H1 (cell line): Measurements from ENCODE around the gene S100PBP. TPM values are rescaled to one million over a fixed set of nuclear protein-coding genes. Genes with fewer than 3 reads are reported as not detected.

Experiments used
- CTCF ChIA-PET: fragments of 300-600 bp; sonication (Branson Sonifier 250); formaldehyde crosslinking; loops from one replicate; lab custom pipeline; 2021; ENCODE audit not compliant: partially characterized antibody; lab: Charles Lee
- POLR2A ChIA-PET: fragments of 300-600 bp; sonication (Branson Sonifier 250); formaldehyde crosslinking; loops from one replicate; lab custom pipeline; 2021; ENCODE audit warnings: inconsistent platforms; ENCODE audit not compliant: partially characterized antibody; lab: Charles Lee
- DNase-seq, 2 experiments: peaks; one replicate each; pipeline versions ENCODE4 v3.0.0 to v3.0.0-alpha.2; 2010 to 2022; ENCODE audit warnings: low spot score in 2 of 2, low read depth in 1 of 2, mixed read lengths in 1 of 2
- FAIRE-seq: peaks from 2 replicates; lab custom pipeline; 2011; peaks lifted over from hg19 to GRCh38; lab: Jason Lieb, UNC
- H2AFZ ChIP-seq: 2 replicates; pipeline ENCODE4 v1.8.1; 2012; ENCODE audit warnings: low read length, inconsistent platforms
- H2AK5ac ChIP-seq: 2 replicates; pipeline ENCODE4 v1.6.1; 2013; ENCODE audit warnings: low read depth, low read length
- H2BK120ac ChIP-seq: replicated peaks from 2 replicates; pipeline ENCODE3; 2013; ENCODE audit warnings: low read depth, low read length, inconsistent platforms
- H2BK12ac ChIP-seq: 2 replicates; pipeline ENCODE4 v1.6.1; 2013; ENCODE audit warnings: low read depth, low read length
- H2BK15ac ChIP-seq: 2 replicates; pipeline ENCODE4 v1.6.1; 2013; ENCODE audit warnings: low read length
- H2BK20ac ChIP-seq: 2 replicates; pipeline ENCODE4 v1.6.1; 2013; ENCODE audit warnings: low read length
- H2BK5ac ChIP-seq: 2 replicates; pipeline ENCODE4 v1.6.1; 2013; ENCODE audit warnings: low read depth, low read length
- H3K14ac ChIP-seq: 2 replicates; pipeline ENCODE4 v1.6.1; 2013; ENCODE audit warnings: inconsistent platforms; ENCODE audit not compliant: insufficient read length
- H3K18ac ChIP-seq: 2 replicates; pipeline ENCODE4 v1.6.1; 2013; ENCODE audit warnings: low read length; ENCODE audit errors: extremely low read depth
- H3K23ac ChIP-seq: 2 replicates; pipeline ENCODE4 v1.6.1; 2013; ENCODE audit warnings: inconsistent platforms; ENCODE audit not compliant: insufficient read length
- H3K23me2 ChIP-seq: 2 replicates; pipeline ENCODE4 v1.6.1; 2013; ENCODE audit warnings: low read depth, low read length
- H3K27ac ChIP-seq: 2 replicates; pipeline ENCODE4 v1.6.1; 2011; ENCODE audit warnings: low read depth, low read length, inconsistent platforms
- H3K27me3 ChIP-seq, 4 experiments: replicated peaks in 1 of 4; 1 replicate in 1 of 4; 2 replicates in 3 of 4; pipeline versions ENCODE4 v1.6.1 to v1.8.1; 2011 to 2013; ENCODE audit warnings: low read length in 3 of 4, mild to moderate bottlenecking in 3 of 4, inconsistent platforms in 2 of 4, mixed read lengths in 2 of 4, moderate library complexity in 1 of 4; ENCODE audit not compliant: control insufficient read depth in 3 of 4, insufficient read depth in 3 of 4; ENCODE audit errors: extremely low read depth in 1 of 4
- H3K36me3 ChIP-seq, 4 experiments: 2 replicates each; pipeline versions ENCODE4 v1.6.1 to v1.8.1; 2011 to 2013; ENCODE audit warnings: mild to moderate bottlenecking in 4 of 4, low read length in 3 of 4, moderate library complexity in 2 of 4, control low read depth in 1 of 4, inconsistent platforms in 1 of 4; ENCODE audit not compliant: insufficient read depth in 4 of 4, control insufficient read depth in 2 of 4
- H3K4ac ChIP-seq: replicated peaks from 2 replicates; pipeline ENCODE3; 2013; ENCODE audit warnings: low read length, low read depth, mixed read lengths, inconsistent platforms; ENCODE audit not compliant: insufficient read length
- H3K4me1 ChIP-seq, 4 experiments: replicated peaks in 1 of 4; 1 replicate in 1 of 4; 2 replicates in 3 of 4; pipeline versions ENCODE4 v1.6.1 to v1.8.1; 2011 to 2013; ENCODE audit warnings: low read length in 3 of 4, inconsistent platforms in 2 of 4, mixed read lengths in 1 of 4; ENCODE audit not compliant: insufficient read depth in 4 of 4, control insufficient read depth in 3 of 4
- H3K4me2 ChIP-seq, 2 experiments: 2 replicates each; pipeline versions ENCODE4 v1.6.1 to v1.8.1; 2011 to 2013; ENCODE audit warnings: low read depth in 2 of 2, low read length in 2 of 2, control low read depth in 1 of 2, inconsistent platforms in 1 of 2, mild to moderate bottlenecking in 1 of 2; ENCODE audit not compliant: insufficient read depth in 1 of 2
- H3K4me3 ChIP-seq, 4 experiments: fragments of 200-600, 300-600 bp in 1 of 4; sonication (generic), shearing (Covaris generic), sonication (Bioruptor Twin) in 1 of 4; 2 replicates each; pipeline versions ENCODE4 v1.5.1 to v1.8.1; 2011 to 2016; ENCODE audit warnings: low read length in 4 of 4, low read depth in 3 of 4, control low read depth in 2 of 4, inconsistent platforms in 2 of 4, mild to moderate bottlenecking in 2 of 4, mixed read lengths in 1 of 4, moderate library complexity in 1 of 4; ENCODE audit not compliant: insufficient read depth in 2 of 4; ENCODE audit errors: extremely low read depth in 1 of 4
- H3K56ac ChIP-seq: replicated peaks from 2 replicates; pipeline ENCODE3; 2013; ENCODE audit warnings: low read depth, mild to moderate bottlenecking, mixed read lengths, low read length, inconsistent platforms; ENCODE audit not compliant: insufficient read length
- H3K79me1 ChIP-seq: 2 replicates; pipeline ENCODE4 v1.6.1; 2013; ENCODE audit warnings: low read depth, low read length, control low read depth
- H3K79me2 ChIP-seq, 2 experiments: 2 replicates each; pipeline versions ENCODE4 v1.6.1 to v1.8.1; 2012 to 2013; ENCODE audit warnings: low read length in 2 of 2, mild to moderate bottlenecking in 2 of 2, inconsistent platforms in 1 of 2; ENCODE audit not compliant: insufficient read depth in 2 of 2, control insufficient read depth in 1 of 2
- H3K9ac ChIP-seq, 4 experiments: replicated peaks in 1 of 4; 1 replicate in 1 of 4; 2 replicates in 3 of 4; pipeline versions ENCODE4 v1.6.1 to v1.8.1; 2011 to 2013; ENCODE audit warnings: low read depth in 3 of 4, low read length in 3 of 4, control low read depth in 2 of 4, mild to moderate bottlenecking in 2 of 4, moderate library complexity in 2 of 4, inconsistent platforms in 1 of 4; ENCODE audit errors: extremely low read depth in 1 of 4
- H3K9me3 ChIP-seq, 2 experiments: 2 replicates each; pipeline versions ENCODE4 v1.6.1 to v1.8.1; 2012 to 2013; ENCODE audit warnings: mild to moderate bottlenecking in 2 of 2, moderate library complexity in 2 of 2, control low read depth in 1 of 2, inconsistent platforms in 1 of 2, low read depth in 1 of 2, low read length in 1 of 2, mixed read lengths in 1 of 2; ENCODE audit not compliant: insufficient read depth in 2 of 2
- H4K20me1 ChIP-seq, 2 experiments: replicated peaks in 1 of 2; 2 replicates each; pipeline versions ENCODE3 to v1.8.1; 2011 to 2013; ENCODE audit warnings: inconsistent platforms in 2 of 2, low read length in 2 of 2, mild to moderate bottlenecking in 1 of 2; ENCODE audit not compliant: insufficient read depth in 2 of 2, control insufficient read depth in 1 of 2
- H4K5ac ChIP-seq: 2 replicates; pipeline ENCODE4 v1.6.1; 2013; ENCODE audit warnings: low read length, low read depth, mixed read lengths, inconsistent platforms; ENCODE audit not compliant: insufficient read length
- H4K8ac ChIP-seq: 2 replicates; pipeline ENCODE4 v1.8.0; 2013; ENCODE audit warnings: mild to moderate bottlenecking, moderate library complexity, low read length, inconsistent platforms; ENCODE audit not compliant: insufficient read depth; ENCODE audit errors: extremely low read depth
- H4K91ac ChIP-seq: replicated peaks from 2 replicates; pipeline ENCODE3; 2013; ENCODE audit warnings: low read length, mixed read lengths, inconsistent platforms; ENCODE audit not compliant: insufficient read length
- CTCF ChIP-seq, 3 experiments: IDR thresholded peaks; 1 replicate in 2 of 3; 2 replicates in 1 of 3; pipeline versions ENCODE4 v1.5.1 to v1.6.1; 2011; ENCODE audit warnings: low read length in 3 of 3, mild to moderate bottlenecking in 3 of 3, inconsistent platforms in 2 of 3, low read depth in 1 of 3, moderate library complexity in 1 of 3; ENCODE audit not compliant: insufficient read depth in 1 of 3; ENCODE audit errors: control extremely low read depth in 1 of 3
- E2F6 ChIP-seq: IDR thresholded peaks from 2 replicates; pipeline ENCODE4 v1.6.1; 2012; ENCODE audit warnings: inconsistent platforms
- JUN ChIP-seq: IDR thresholded peaks from 2 replicates; pipeline ENCODE4 v1.6.1; 2011; ENCODE audit warnings: low read depth, mild to moderate bottlenecking, improper control_type of control experiment, low read length
- KDM4A ChIP-seq: IDR thresholded peaks from one replicate; pipeline ENCODE4 v1.7.1; 2012; ENCODE audit warnings: low read depth, mild to moderate bottlenecking, moderate library complexity, low read length, inconsistent platforms; ENCODE audit not compliant: severe bottlenecking
- NRF1 ChIP-seq: IDR thresholded peaks from 2 replicates; pipeline ENCODE4 v1.6.1; 2011; ENCODE audit warnings: mild to moderate bottlenecking, low read depth, low read length, improper control_type of control experiment
- TCF12 ChIP-seq: IDR thresholded peaks from 2 replicates; pipeline ENCODE4 v1.6.1; 2011; ENCODE audit warnings: low read depth, mild to moderate bottlenecking, low read length
- TEAD4 ChIP-seq: IDR thresholded peaks from 2 replicates; pipeline ENCODE4 v1.6.1; 2012; ENCODE audit warnings: low read depth, low read length, inconsistent platforms, mixed read lengths
- WGBS, 2 experiments: shearing (Covaris generic) in 1 of 2; methylation state at CpG; one replicate each; pipeline versions ENCODE4 v1.1.6 to v1.1.7; 2013 to 2015; ENCODE audit warnings: low lambda C conversion rate in 2 of 2, mixed read lengths in 2 of 2, inconsistent platforms in 1 of 2, low coverage in 1 of 2, missing lambda C conversion rate in 1 of 2; ENCODE audit not compliant: insufficient replicate concordance in 2 of 2, insufficient coverage in 1 of 2, insufficient read length in 1 of 2; ENCODE audit errors: extremely low coverage in 1 of 2, missing lambda C conversion rate in 1 of 2; 5-methylcytosine and 5-hydroxymethylcytosine counted together
- polyA plus RNA-seq, 7 experiments: library from polyadenylated mRNA; depleted of rRNA in 3 of 7; stranded (reverse) in 5 of 7; unstranded in 2 of 7; fragments of >200 nt in 5 of 7; fragments of 200-250 nt in 2 of 7; gene quantifications; 1 replicate in 5 of 7; 2 replicates in 1 of 7; 4 replicates in 1 of 7; pipeline versions ENCODE4 v1.2.1 to v1.2.3, GENCODE V29; 2011 to 2013; ENCODE audit warnings: missing spikeins in 2 of 7, mixed read lengths in 2 of 7
- total RNA-seq: library from RNA; stranded (reverse); fragmentation: NEBNext Ultra II Directional; extraction: Animal tissue kit (Norgen Biotek cat#: 25700); gene quantifications from 2 replicates; pipeline ENCODE4 v1.2.1, GENCODE V29; 2021

The S100PBP gene
- total and polyA plus RNA-seq, 2 of the 8 experiments (the other 6 are each of a cell fraction or from before 2014, with no cell fraction given) = 43.8 to 68.3 TPM

- peaks cover 5% of the 10 kb centered on the region; the same call in 1 of the 2 replicates for H3K23me2 ChIP-seq
- H2BK15ac ChIP-seq = no peak within 1 kb of the TSS; the same call in 1 of the 2 replicates
- H4K91ac ChIP-seq = no peak within 1 kb of the TSS
- no peak within 1 kb of the TSS; the same call in 1 of the 2 replicates for H2BK12ac ChIP-seq
- H3K36me3 ChIP-seq = no peaks in the 10 kb centered on the region
- peak within 1 kb of the TSS; percentile 22; the same call in 1 of the 2 replicates for H4K8ac ChIP-seq
- no peak within 1 kb of the TSS for H3K27ac ChIP-seq
- H3K56ac ChIP-seq = no peak within 1 kb of the TSS
- no peak within 1 kb of the TSS for H2AK5ac ChIP-seq
- H3K14ac ChIP-seq = no peak within 1 kb of the TSS
- no peak within 1 kb of the TSS for H2BK20ac ChIP-seq
- no peak within 1 kb of the TSS for H2AFZ ChIP-seq
- WGBS, 2 experiments = 27% methylated on average over 20 of the region's 79 CpGs; no CpG with 5 or more reads in 1 of the 2 experiments
- H4K20me1 ChIP-seq = peaks cover 0 to 15% of the 10 kb centered on the region in 2 experiments
- H3K9me3 ChIP-seq = no peaks in the 10 kb centered on the region
- H2BK5ac ChIP-seq = no peak within 1 kb of the TSS
- H3K79me2 ChIP-seq = no peaks in the 10 kb centered on the region
- peak within 1 kb of the TSS in 2 of 4 experiments; percentile 10 to 53; a peak in 4 of 8 replicates for H3K4me3 ChIP-seq
- no peak within 1 kb of the TSS for H3K23ac ChIP-seq
- H2BK120ac ChIP-seq = no peak within 1 kb of the TSS
- no peak within 1 kb of the TSS for H3K18ac ChIP-seq
- H3K9ac ChIP-seq = no peak within 1 kb of the TSS
- H3K79me1 ChIP-seq = no peaks in the 10 kb centered on the region
- no peak within 1 kb of the TSS for H4K5ac ChIP-seq
- no peak for FAIRE-seq
- peaks cover 0 to 14% (median 5%) of the 10 kb centered on the region in 4 experiments; a peak in 4 of 7 replicates for H3K4me1 ChIP-seq
- CTCF ChIA-PET = interaction anchor here (0.7 to 19.0 kb wide), 15 partner anchors 6 to 553 kb away, joined by 3 to 382 read pairs (median 4); partner anchors contain the start of genes AZIN2, FNDC5, HPCA and TMEM54
- peak in 1 of 2 experiments; percentile 99 for DNase-seq
- POLR2A ChIA-PET = interaction anchor here (0.7 to 1.8 kb wide), 5 partner anchors 9 to 79 kb away, joined by 3 to 5 read pairs (median 3); partner anchors contain the start of genes RNF19B, S100PBP and YARS1
- H3K4me2 ChIP-seq = peak within 1 kb of the TSS; percentile 57 to 67
- H3K27me3 ChIP-seq = peaks cover 3 to 41% (median 20%) of the 10 kb centered on the region in 4 experiments; a peak in 6 of 7 replicates
- no peak within 1 kb of the TSS for H3K4ac ChIP-seq
- TF ChIP-seq CTCF (IDR thresholded peaks at IDR 0.05; ENCODE audit: control extremely low read depth in 1 of 3, insufficient read depth in 1 of 3, low read depth in 1 of 3, low read length in 3 of 3) = peak in 2 of 3 experiments; percentile 89 to 95; a peak in 3 of 4 replicates
- peak; percentile 63; the same call in 1 of the 2 replicates for TF ChIP-seq TCF12
- no peak for TF ChIP-seq NRF1
- no peak for TF ChIP-seq JUN
- TF ChIP-seq KDM4A = no peak
- TF ChIP-seq TEAD4 = no peak
- no peak for TF ChIP-seq E2F6
Observed at GRCh38 chr1:32886004-32886827, 68.8 kb downstream of the S100PBP start, which contains the start of gene HPCA. HPCA (plus strand) TSS chr1:32886491; CDS start chr1:32888899, 2,408 bp downstream.
